Astrocyte (in vitro differentiated cells and primary cell): ENCODE data around the gene ZP2. TPM values are rescaled to one million over a fixed set of nuclear protein-coding genes. Genes with fewer than 3 reads are reported as not detected.

Source experiments
- DNase-seq: peaks from one replicate; pipeline ENCODE4 v3.0.0-alpha.2; 2010; ENCODE audit warnings: low read depth
- FAIRE-seq: peaks from 2 replicates; lab custom pipeline; 2011; peaks lifted over from hg19 to GRCh38; lab: Jason Lieb, UNC
- H2AFZ ChIP-seq: 2 replicates; pipeline ENCODE4 v1.6.0; 2012; ENCODE audit warnings: low read depth, low read length, inconsistent platforms
- H3K27ac ChIP-seq: 2 replicates; pipeline ENCODE4 v1.5.1; 2011; ENCODE audit warnings: low read depth, low read length, inconsistent platforms
- H3K27me3 ChIP-seq: 2 replicates; pipeline ENCODE4 v1.6.0; 2011; ENCODE audit warnings: low read length, inconsistent platforms; ENCODE audit not compliant: insufficient read depth
- H3K36me3 ChIP-seq: 2 replicates; pipeline ENCODE4 v1.5.1; 2011; ENCODE audit warnings: low read length, inconsistent platforms; ENCODE audit not compliant: insufficient read depth
- H3K4me1 ChIP-seq: 2 replicates; pipeline ENCODE4 v1.5.1; 2011; ENCODE audit warnings: low read length, inconsistent platforms; ENCODE audit not compliant: insufficient read depth
- H3K4me2 ChIP-seq: 2 replicates; pipeline ENCODE4 v1.6.0; 2012; ENCODE audit warnings: low read length, inconsistent platforms
- H3K4me3 ChIP-seq: 2 replicates; pipeline ENCODE4 v1.5.1; 2011; ENCODE audit warnings: low read depth, mild to moderate bottlenecking, low read length, inconsistent platforms; ENCODE audit not compliant: insufficient read depth
- H3K79me2 ChIP-seq: 2 replicates; pipeline ENCODE4 v1.6.0; 2012; ENCODE audit warnings: mild to moderate bottlenecking, low read length, inconsistent platforms; ENCODE audit not compliant: insufficient read depth
- H3K9ac ChIP-seq: 2 replicates; pipeline ENCODE4 v1.6.0; 2012; ENCODE audit warnings: mild to moderate bottlenecking, low read length, inconsistent platforms
- H3K9me3 ChIP-seq: 2 replicates; pipeline ENCODE4 v1.5.1; 2012; ENCODE audit warnings: low read depth, mild to moderate bottlenecking, low read length, inconsistent platforms; ENCODE audit not compliant: insufficient read depth
- H4K20me1 ChIP-seq: 2 replicates; pipeline ENCODE4 v1.6.0; 2012; ENCODE audit warnings: low read length, inconsistent platforms; ENCODE audit not compliant: insufficient read depth
- H3K27ac Mint-ChIP-seq: one replicate; pipeline ENCODE4 v1.8.0; 2021; ENCODE audit warnings: mild to moderate bottlenecking, mixed read lengths; ENCODE audit not compliant: unreplicated experiment
- H3K27me3 Mint-ChIP-seq: one replicate; pipeline ENCODE4 v1.8.0; 2021; ENCODE audit warnings: low read depth, mixed read lengths; ENCODE audit not compliant: unreplicated experiment
- H3K36me3 Mint-ChIP-seq: one replicate; pipeline ENCODE4 v1.8.0; 2021; ENCODE audit warnings: low read depth, mixed read lengths; ENCODE audit not compliant: unreplicated experiment
- H3K4me1 Mint-ChIP-seq: one replicate; pipeline ENCODE4 v1.8.0; 2021; ENCODE audit warnings: low read depth, mixed read lengths; ENCODE audit not compliant: unreplicated experiment
- H3K4me3 Mint-ChIP-seq: one replicate; pipeline ENCODE4 v1.8.0; 2021; ENCODE audit warnings: mild to moderate bottlenecking, moderate library complexity, mixed read lengths; ENCODE audit not compliant: unreplicated experiment
- H3K9me3 Mint-ChIP-seq: one replicate; pipeline ENCODE4 v1.8.0; 2021; ENCODE audit warnings: mild to moderate bottlenecking, mixed read lengths; ENCODE audit not compliant: unreplicated experiment
- CTCF ChIP-seq: IDR thresholded peaks from 2 replicates; pipeline ENCODE4 v1.5.1; 2011; ENCODE audit warnings: low read depth, mild to moderate bottlenecking, inconsistent platforms, low read length, moderate library complexity; ENCODE audit not compliant: insufficient read depth
- EZH2 ChIP-seq: IDR thresholded peaks from 2 replicates; pipeline ENCODE4 v1.6.1; 2012; ENCODE audit warnings: mild to moderate bottlenecking, low read length, inconsistent platforms; ENCODE audit not compliant: insufficient read depth
- total RNA-seq: library from RNA; stranded (reverse); gene quantifications from 2 replicates; pipeline ENCODE4 v1.2.1, GENCODE V29; 2021

Gene ZP2
- total RNA-seq, 1 donor from 2014 or later: not detected

GRCh38 chr16:21223787-21224186, 12.4 kb upstream of the ZP2 start:
- H3K4me1 Mint-ChIP-seq: no peaks in the 10 kb centered on the region
- FAIRE-seq (no peak), DNase-seq (no peak)
- Histone ChIP-seq H3K27me3 (peaks cover 9% of the 10 kb centered on the region), H3K9me3 (no peaks in the 10 kb centered on the region), H3K36me3 (no peaks in the 10 kb centered on the region), H3K9ac (no peak overlapping the region), H3K27ac (no peak overlapping the region), H2AFZ (no peak overlapping the region), H3K4me3 (no peak overlapping the region), H3K4me2 (no peak overlapping the region), H4K20me1 (no peaks in the 10 kb centered on the region), H3K79me2 (no peaks in the 10 kb centered on the region), H3K4me1 (no peaks in the 10 kb centered on the region)
- no peak overlapping the region for H3K4me3 Mint-ChIP-seq
- H3K9me3 Mint-ChIP-seq: no peaks in the 10 kb centered on the region
- TF ChIP-seq EZH2 (no peak), CTCF (no peak)
- peaks cover 18% of the 10 kb centered on the region for H3K27me3 Mint-ChIP-seq
- H3K27ac Mint-ChIP-seq: no peak overlapping the region
- H3K36me3 Mint-ChIP-seq: no peaks in the 10 kb centered on the region

DNA sequence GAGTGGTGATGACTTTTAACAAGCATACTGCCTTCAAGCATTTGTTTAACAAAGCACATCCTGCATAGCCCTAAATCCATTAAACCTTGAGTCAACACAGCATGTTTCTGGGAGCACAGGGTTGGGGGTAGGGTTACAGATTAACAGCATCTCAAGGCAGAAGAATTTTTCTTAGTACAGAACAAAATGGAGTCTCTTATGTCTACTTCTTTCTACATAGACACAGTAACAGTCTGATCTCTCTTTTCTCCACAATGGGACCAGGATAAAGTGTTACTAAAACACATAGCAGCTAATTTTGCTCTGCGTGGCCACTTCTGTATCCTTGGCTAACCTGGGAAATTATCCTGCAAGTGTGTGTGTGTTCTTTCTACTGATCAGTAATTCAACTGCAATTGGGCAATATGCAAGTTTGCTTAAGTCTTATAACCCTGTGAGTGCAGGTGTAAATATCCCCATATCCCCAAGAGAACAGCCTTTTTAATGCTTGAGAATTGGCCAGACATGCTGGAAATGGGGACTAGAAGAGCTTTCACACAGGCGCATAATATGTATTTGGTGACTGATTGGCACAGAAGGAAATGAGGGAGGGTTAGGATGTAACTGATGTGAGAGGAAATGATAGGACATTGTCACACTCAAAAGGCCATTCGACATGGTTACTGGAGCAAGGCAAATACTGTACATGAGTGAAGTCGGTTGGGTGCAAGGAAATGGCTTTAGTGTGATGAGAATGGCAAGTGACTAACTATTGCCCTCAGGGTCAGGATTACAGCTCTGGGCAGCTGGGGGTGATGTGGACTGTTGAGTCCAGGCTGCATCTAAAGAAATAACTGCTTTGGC, 11.3 kb upstream of the ZP2 start:
- no peak for DNase-seq
- H3K27ac ChIP-seq: no peak overlapping the region
- no peaks in the 10 kb centered on the region for H3K36me3 Mint-ChIP-seq
- no peaks in the 10 kb centered on the region for H3K4me1 ChIP-seq
- H3K27me3 Mint-ChIP-seq: peaks cover 18% of the 10 kb centered on the region
- FAIRE-seq: no peak
- no peak overlapping the region for H3K4me2 ChIP-seq
- no peaks in the 10 kb centered on the region for H3K9me3 ChIP-seq
- no peaks in the 10 kb centered on the region for H3K4me1 Mint-ChIP-seq
- no peak overlapping the region for H3K27ac Mint-ChIP-seq
- TF ChIP-seq EZH2 (no peak), CTCF (no peak)
- peaks cover 11% of the 10 kb centered on the region for H3K27me3 ChIP-seq
- no peak overlapping the region for H3K9ac ChIP-seq
- H3K36me3 ChIP-seq: no peaks in the 10 kb centered on the region
- no peaks in the 10 kb centered on the region for H3K9me3 Mint-ChIP-seq
- H2AFZ ChIP-seq: no peak overlapping the region
- no peak overlapping the region for H3K4me3 ChIP-seq
- H4K20me1 ChIP-seq: no peaks in the 10 kb centered on the region
- no peaks in the 10 kb centered on the region for H3K79me2 ChIP-seq
- H3K4me3 Mint-ChIP-seq: no peak overlapping the region

- no peak overlapping the region for H3K4me2 ChIP-seq
- no peak overlapping the region for H3K4me3 ChIP-seq
- TF ChIP-seq CTCF (no peak), EZH2 (no peak)
- no peak overlapping the region for H3K27ac ChIP-seq
- no peaks in the 10 kb centered on the region for H3K79me2 ChIP-seq
- DNase-seq: no peak
- H3K36me3 ChIP-seq: no peaks in the 10 kb centered on the region
- peaks cover 5% of the 10 kb centered on the region for H3K27me3 ChIP-seq
- H2AFZ ChIP-seq: no peak overlapping the region
- Mint-ChIP-seq H3K9me3 (no peaks in the 10 kb centered on the region), H3K27me3 (peaks cover 13% of the 10 kb centered on the region), H3K4me3 (no peak overlapping the region), H3K27ac (no peak overlapping the region), H3K36me3 (no peaks in the 10 kb centered on the region), H3K4me1 (no peaks in the 10 kb centered on the region)
- FAIRE-seq: no peak
- no peak overlapping the region for H3K9ac ChIP-seq
- H3K4me1 ChIP-seq: no peaks in the 10 kb centered on the region
- H3K9me3 ChIP-seq: no peaks in the 10 kb centered on the region
- no peaks in the 10 kb centered on the region for H4K20me1 ChIP-seq
Measured at GRCh38 chr16:21219551-21219950, 8.2 kb upstream of the ZP2 start.
